IMR-90 (cell line): ENCODE data around the gene SPACA5B.
"Not testable (repeated sequence)": the region's sequence is repeated elsewhere in the genome, so short reads cannot be mapped to it uniquely, and the experiment has no call there.

Source experiments
- BHLHE40 ChIP-seq: fragments of 150-350 bp; IDR thresholded peaks from 2 replicates; pipeline ENCODE4 v1.6.1; 2016; ENCODE audit warnings: mild to moderate bottlenecking, low read depth, low read length
- CEBPB ChIP-seq: IDR thresholded peaks from 2 replicates; pipeline ENCODE4 v1.6.1; 2012; ENCODE audit warnings: low read depth, low read length, improper control_type of control experiment
- CHD1 ChIP-seq: IDR thresholded peaks from 2 replicates; pipeline ENCODE4 v1.6.1; 2012; ENCODE audit warnings: low read depth, low read length, improper control_type of control experiment
- FOS ChIP-seq: fragments of 150-350 bp; IDR thresholded peaks from 2 replicates; pipeline ENCODE4 v1.6.1; 2016; ENCODE audit warnings: low read depth, low read length
- MAFK ChIP-seq: IDR thresholded peaks from 2 replicates; pipeline ENCODE4 v1.6.1; 2012; ENCODE audit warnings: low read depth, low read length, improper control_type of control experiment
- MAZ ChIP-seq: IDR thresholded peaks from 2 replicates; pipeline ENCODE4 v1.6.1; 2012; ENCODE audit warnings: low read depth, mild to moderate bottlenecking, low read length, improper control_type of control experiment, moderate library complexity, borderline replicate concordance
- POLR2A ChIP-seq: IDR thresholded peaks from 2 replicates; pipeline ENCODE4 v1.6.1; 2012; ENCODE audit warnings: mild to moderate bottlenecking, low read depth, low read length
- RAD21 ChIP-seq: IDR thresholded peaks from 2 replicates; pipeline ENCODE4 v1.6.1; 2012; ENCODE audit warnings: low read length, improper control_type of control experiment
- RCOR1 ChIP-seq: IDR thresholded peaks from 2 replicates; pipeline ENCODE4 v1.6.1; 2012; ENCODE audit warnings: mild to moderate bottlenecking, low read length, improper control_type of control experiment; ENCODE audit not compliant: insufficient replicate concordance
- RFX5 ChIP-seq: IDR thresholded peaks from 2 replicates; pipeline ENCODE4 v1.8.0; 2012; ENCODE audit warnings: low read depth, mild to moderate bottlenecking, low read length, moderate library complexity
- SMC3 ChIP-seq: fragments of 150-350 bp; IDR thresholded peaks from 2 replicates; pipeline ENCODE4 v1.6.1; 2016; ENCODE audit warnings: low read depth, mild to moderate bottlenecking, antibody characterized with exemption, low read length, moderate library complexity
- TF ChIP-seq, protein P1 (sequence below): conservative IDR thresholded peaks from 2 replicates; pipeline ENCODE4 v1.5.1; 2012; ENCODE audit warnings: mild to moderate bottlenecking, low read depth, low read length, improper control_type of control experiment
- TF ChIP-seq, protein P2 (sequence below): fragments of 150-350 bp; IDR thresholded peaks from 2 replicates; pipeline ENCODE4 v1.6.1; 2017; ENCODE audit warnings: mild to moderate bottlenecking, antibody characterized with exemption, low read length, low read depth
- TF ChIP-seq, protein P3 (sequence below): fragments of 150-350 bp; IDR thresholded peaks from 2 replicates; pipeline ENCODE4 v1.6.1; 2016; ENCODE audit warnings: low read depth, mild to moderate bottlenecking, low read length, moderate library complexity, borderline replicate concordance

DNA sequence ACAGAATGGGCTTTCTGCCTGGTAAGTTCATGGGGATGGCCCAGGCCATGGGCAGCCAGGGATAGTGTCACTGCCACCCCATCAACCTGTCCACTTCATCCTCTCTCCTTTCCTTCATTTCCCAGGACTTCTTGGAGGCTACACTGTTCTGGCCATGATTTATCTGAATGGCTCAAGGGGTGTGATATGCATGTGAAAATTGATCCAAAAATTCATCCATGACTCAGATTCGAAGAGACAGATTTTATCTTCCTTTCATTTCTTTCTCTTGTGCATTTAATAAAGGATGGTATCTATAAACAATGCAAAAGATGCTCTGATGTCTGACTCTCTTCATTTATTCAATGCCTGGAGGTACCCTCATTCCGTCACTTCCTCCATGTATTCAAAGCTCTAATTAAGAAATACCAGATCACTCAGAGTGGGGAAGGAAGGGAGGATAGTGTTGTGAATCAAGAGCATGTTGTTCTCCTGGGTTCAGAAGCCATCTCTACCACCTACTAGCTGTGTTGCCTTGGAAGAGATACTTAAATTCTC, 1.9 kb downstream of the SPACA5B start:
- not testable (repeated sequence) for TF ChIP-seq MAFK, MAZ, RCOR1, POLR2A, RFX5, CEBPB, CHD1, RAD21, BHLHE40, FOS, SMC3
- TF ChIP-seq, protein P1, sequence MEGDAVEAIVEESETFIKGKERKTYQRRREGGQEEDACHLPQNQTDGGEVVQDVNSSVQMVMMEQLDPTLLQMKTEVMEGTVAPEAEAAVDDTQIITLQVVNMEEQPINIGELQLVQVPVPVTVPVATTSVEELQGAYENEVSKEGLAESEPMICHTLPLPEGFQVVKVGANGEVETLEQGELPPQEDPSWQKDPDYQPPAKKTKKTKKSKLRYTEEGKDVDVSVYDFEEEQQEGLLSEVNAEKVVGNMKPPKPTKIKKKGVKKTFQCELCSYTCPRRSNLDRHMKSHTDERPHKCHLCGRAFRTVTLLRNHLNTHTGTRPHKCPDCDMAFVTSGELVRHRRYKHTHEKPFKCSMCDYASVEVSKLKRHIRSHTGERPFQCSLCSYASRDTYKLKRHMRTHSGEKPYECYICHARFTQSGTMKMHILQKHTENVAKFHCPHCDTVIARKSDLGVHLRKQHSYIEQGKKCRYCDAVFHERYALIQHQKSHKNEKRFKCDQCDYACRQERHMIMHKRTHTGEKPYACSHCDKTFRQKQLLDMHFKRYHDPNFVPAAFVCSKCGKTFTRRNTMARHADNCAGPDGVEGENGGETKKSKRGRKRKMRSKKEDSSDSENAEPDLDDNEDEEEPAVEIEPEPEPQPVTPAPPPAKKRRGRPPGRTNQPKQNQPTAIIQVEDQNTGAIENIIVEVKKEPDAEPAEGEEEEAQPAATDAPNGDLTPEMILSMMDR, result not testable (repeated sequence)
- TF ChIP-seq, protein P2, sequence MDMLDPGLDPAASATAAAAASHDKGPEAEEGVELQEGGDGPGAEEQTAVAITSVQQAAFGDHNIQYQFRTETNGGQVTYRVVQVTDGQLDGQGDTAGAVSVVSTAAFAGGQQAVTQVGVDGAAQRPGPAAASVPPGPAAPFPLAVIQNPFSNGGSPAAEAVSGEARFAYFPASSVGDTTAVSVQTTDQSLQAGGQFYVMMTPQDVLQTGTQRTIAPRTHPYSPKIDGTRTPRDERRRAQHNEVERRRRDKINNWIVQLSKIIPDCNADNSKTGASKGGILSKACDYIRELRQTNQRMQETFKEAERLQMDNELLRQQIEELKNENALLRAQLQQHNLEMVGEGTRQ, result not testable (repeated sequence)
- TF ChIP-seq, protein P3, sequence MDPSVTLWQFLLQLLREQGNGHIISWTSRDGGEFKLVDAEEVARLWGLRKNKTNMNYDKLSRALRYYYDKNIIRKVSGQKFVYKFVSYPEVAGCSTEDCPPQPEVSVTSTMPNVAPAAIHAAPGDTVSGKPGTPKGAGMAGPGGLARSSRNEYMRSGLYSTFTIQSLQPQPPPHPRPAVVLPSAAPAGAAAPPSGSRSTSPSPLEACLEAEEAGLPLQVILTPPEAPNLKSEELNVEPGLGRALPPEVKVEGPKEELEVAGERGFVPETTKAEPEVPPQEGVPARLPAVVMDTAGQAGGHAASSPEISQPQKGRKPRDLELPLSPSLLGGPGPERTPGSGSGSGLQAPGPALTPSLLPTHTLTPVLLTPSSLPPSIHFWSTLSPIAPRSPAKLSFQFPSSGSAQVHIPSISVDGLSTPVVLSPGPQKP, result not testable (repeated sequence)
